ENCODE data around the gene HS3ST3B1.

- TF ChIP-seq CTCF (conservative IDR thresholded peaks at IDR 0.05; ENCODE audit: low read depth in 2 of 2) (no peak), EZH2phosphoT487 (IDR thresholded peaks at IDR 0.05; ENCODE audit: unreplicated experiment) (no peak), ZNF114 (CRISPR knock-in tag; IDR thresholded peaks at IDR 0.05) (no peak), EZH2 (IDR thresholded peaks at IDR 0.05; ENCODE audit: low read depth, unreplicated experiment) (no peak), POLR2AphosphoS5 (IDR thresholded peaks at IDR 0.05; ENCODE audit: low read depth) (no peak), CREB1 (CRISPR knock-in tag; IDR thresholded peaks at IDR 0.05; ENCODE audit: low read depth) (no peak), STAT1 (IDR thresholded peaks at IDR 0.05; ENCODE audit: unreplicated experiment) (no peak), JUNB (IDR thresholded peaks at IDR 0.05; ENCODE audit: unreplicated experiment) (no peak), ETS1 (IDR thresholded peaks at IDR 0.05) (no peak)
- TF ChIP-seq, protein P1, sequence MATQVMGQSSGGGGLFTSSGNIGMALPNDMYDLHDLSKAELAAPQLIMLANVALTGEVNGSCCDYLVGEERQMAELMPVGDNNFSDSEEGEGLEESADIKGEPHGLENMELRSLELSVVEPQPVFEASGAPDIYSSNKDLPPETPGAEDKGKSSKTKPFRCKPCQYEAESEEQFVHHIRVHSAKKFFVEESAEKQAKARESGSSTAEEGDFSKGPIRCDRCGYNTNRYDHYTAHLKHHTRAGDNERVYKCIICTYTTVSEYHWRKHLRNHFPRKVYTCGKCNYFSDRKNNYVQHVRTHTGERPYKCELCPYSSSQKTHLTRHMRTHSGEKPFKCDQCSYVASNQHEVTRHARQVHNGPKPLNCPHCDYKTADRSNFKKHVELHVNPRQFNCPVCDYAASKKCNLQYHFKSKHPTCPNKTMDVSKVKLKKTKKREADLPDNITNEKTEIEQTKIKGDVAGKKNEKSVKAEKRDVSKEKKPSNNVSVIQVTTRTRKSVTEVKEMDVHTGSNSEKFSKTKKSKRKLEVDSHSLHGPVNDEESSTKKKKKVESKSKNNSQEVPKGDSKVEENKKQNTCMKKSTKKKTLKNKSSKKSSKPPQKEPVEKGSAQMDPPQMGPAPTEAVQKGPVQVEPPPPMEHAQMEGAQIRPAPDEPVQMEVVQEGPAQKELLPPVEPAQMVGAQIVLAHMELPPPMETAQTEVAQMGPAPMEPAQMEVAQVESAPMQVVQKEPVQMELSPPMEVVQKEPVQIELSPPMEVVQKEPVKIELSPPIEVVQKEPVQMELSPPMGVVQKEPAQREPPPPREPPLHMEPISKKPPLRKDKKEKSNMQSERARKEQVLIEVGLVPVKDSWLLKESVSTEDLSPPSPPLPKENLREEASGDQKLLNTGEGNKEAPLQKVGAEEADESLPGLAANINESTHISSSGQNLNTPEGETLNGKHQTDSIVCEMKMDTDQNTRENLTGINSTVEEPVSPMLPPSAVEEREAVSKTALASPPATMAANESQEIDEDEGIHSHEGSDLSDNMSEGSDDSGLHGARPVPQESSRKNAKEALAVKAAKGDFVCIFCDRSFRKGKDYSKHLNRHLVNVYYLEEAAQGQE (IDR thresholded peaks at IDR 0.05; ENCODE audit: unreplicated experiment), result no peak
These were observed 11.6 kb downstream of the HS3ST3B1 start for GRCh38 chr17:14312522-14312921.
